Liver (tissue), 9 donors: ENCODE measurements around the gene PPFIBP1. TPM values are rescaled to one million over a fixed set of nuclear protein-coding genes. Genes with fewer than 3 reads are reported as not detected.
A peak's percentile ranks its signal among the peaks of the same experiment; 100 is the strongest.

ENCODE experiments used
- DNase-seq: peaks from one replicate; pipeline ENCODE4 v3.0.0-alpha.2; 2017; ENCODE audit warnings: low spot score
- H3K27ac ChIP-seq, 2 donors: one replicate each; pipeline ENCODE4 v1.7.0; 2013; ENCODE audit warnings: inconsistent platforms in 2 of 2, low read length in 2 of 2, control low read depth in 1 of 2, low read depth in 1 of 2, mild to moderate bottlenecking in 1 of 2
- H3K27me3 ChIP-seq, 4 donors: one replicate each; pipeline versions ENCODE4 v1.6.1 to v1.7.0; 2013; ENCODE audit warnings: low read length in 3 of 4, inconsistent platforms in 1 of 4, mild to moderate bottlenecking in 1 of 4, moderate library complexity in 1 of 4; ENCODE audit not compliant: control insufficient read depth in 4 of 4, insufficient read depth in 4 of 4
- H3K36me3 ChIP-seq, 4 donors: one replicate each; pipeline versions ENCODE4 v1.6.1 to v1.7.0; 2013; ENCODE audit warnings: low read length in 3 of 4, mild to moderate bottlenecking in 3 of 4, low read depth in 1 of 4, moderate library complexity in 1 of 4; ENCODE audit not compliant: control insufficient read depth in 4 of 4, insufficient read depth in 3 of 4
- H3K4me1 ChIP-seq, 4 donors: one replicate each; pipeline versions ENCODE4 v1.6.1 to v1.7.0; 2013; ENCODE audit warnings: low read length in 3 of 4, mild to moderate bottlenecking in 3 of 4, moderate library complexity in 1 of 4; ENCODE audit not compliant: control insufficient read depth in 4 of 4, insufficient read depth in 4 of 4
- H3K4me3 ChIP-seq, 3 donors: one replicate each; pipeline versions ENCODE4 v1.6.1 to v1.7.0; 2013; ENCODE audit warnings: low read length in 3 of 3, control low read depth in 1 of 3, low read depth in 1 of 3, mild to moderate bottlenecking in 1 of 3
- H3K9ac ChIP-seq, 2 donors: one replicate each; pipeline ENCODE4 v1.7.0; 2013; ENCODE audit warnings: low read length in 2 of 2, mild to moderate bottlenecking in 2 of 2, moderate library complexity in 2 of 2, control low read depth in 1 of 2, low read depth in 1 of 2
- H3K9me3 ChIP-seq, 4 donors: one replicate each; pipeline versions ENCODE4 v1.6.1 to v1.7.0; 2013; ENCODE audit warnings: low read length in 3 of 4; ENCODE audit not compliant: control insufficient read depth in 4 of 4
- EGR1 ChIP-seq, 2 donors: IDR thresholded peaks; 2 replicates each; pipeline ENCODE4 v1.6.1; 2016 to 2018; ENCODE audit warnings: antibody characterized with exemption in 2 of 2, low read depth in 2 of 2
- FOXA2 ChIP-seq: IDR thresholded peaks from 2 replicates; pipeline ENCODE4 v1.6.1; 2016; ENCODE audit warnings: antibody characterized with exemption
- HNF4A ChIP-seq, 2 donors: conservative IDR thresholded peaks; 2 replicates each; pipeline ENCODE4 v1.6.1; 2016; ENCODE audit warnings: antibody characterized with exemption in 2 of 2, mild to moderate bottlenecking in 2 of 2
- HNF4G ChIP-seq: IDR thresholded peaks from 2 replicates; pipeline ENCODE4 v1.6.1; 2016; ENCODE audit warnings: antibody characterized with exemption
- JUND ChIP-seq, 2 donors: IDR thresholded peaks; 2 replicates each; pipeline ENCODE4 v1.6.1; 2016; ENCODE audit warnings: antibody characterized with exemption in 2 of 2
- RAD21 ChIP-seq, 2 donors: IDR thresholded peaks; 2 replicates each; pipeline ENCODE4 v1.6.1; 2016; ENCODE audit warnings: antibody characterized with exemption in 2 of 2, mild to moderate bottlenecking in 2 of 2
- REST ChIP-seq: IDR thresholded peaks from 2 replicates; pipeline ENCODE4 v1.6.1; 2016; ENCODE audit warnings: antibody characterized with exemption, mild to moderate bottlenecking
- RXRA ChIP-seq, 2 donors: IDR thresholded peaks; 2 replicates each; pipeline ENCODE4 v1.6.1; 2017 to 2018; ENCODE audit warnings: antibody characterized with exemption in 2 of 2, mild to moderate bottlenecking in 1 of 2
- TAF1 ChIP-seq: conservative IDR thresholded peaks from 2 replicates; pipeline ENCODE4 v1.6.1; 2016; ENCODE audit warnings: antibody characterized with exemption, mild to moderate bottlenecking
- YY1 ChIP-seq: IDR thresholded peaks from 2 replicates; pipeline ENCODE4 v1.6.1; 2016; ENCODE audit warnings: antibody characterized with exemption, mild to moderate bottlenecking
- WGBS: extraction: QIAGEN DNeasy Blood & Tissue Kit; methylation state at CpG from one replicate; pipeline ENCODE4 v1.1.7; 2013; 5-methylcytosine and 5-hydroxymethylcytosine counted together
- polyA plus RNA-seq, 2 donors: library from polyadenylated mRNA; stranded (reverse) in 1 of 2; unstranded in 1 of 2; fragments of 200-250 nt in 1 of 2; fragments of >200 nt in 1 of 2; fragmentation: Nextera tagmentation in 1 of 2; extraction: Ambion mirVana in 1 of 2; gene quantifications; one replicate each; pipeline versions ENCODE4 v1.2.1 to v1.2.3, GENCODE V29; 2013 to 2015
- total RNA-seq, 2 donors: library from RNA; depleted of rRNA; stranded (reverse); fragments of >200 nt; gene quantifications; one replicate each; pipeline ENCODE4 v1.2.3, GENCODE V29; 2014
- TF ChIP-seq, protein P1 (sequence below): fragments of 150-350 bp; IDR thresholded peaks from 2 replicates; pipeline ENCODE4 v1.5.1; 2017; ENCODE audit warnings: improper control_type of control experiment, low read depth, low read length; ENCODE audit not compliant: missing input control
- TF ChIP-seq, protein P2 (sequence below): IDR thresholded peaks from 2 replicates; pipeline ENCODE4 v1.6.1; 2016; ENCODE audit warnings: antibody characterized with exemption
- donor health status: healthy.
- donor health status: healthy.
- donor health status: healthy.
- donor health status: healthy.
- donor health status: healthy.

The PPFIBP1 gene
- total and polyA plus RNA-seq, 4 donors: 10.5 to 65.8 (median 17.4) TPM

GRCh38 chr12:27707216-27707615, 183.2 kb downstream of the PPFIBP1 start:
- no peak for DNase-seq
- no peaks in the 10 kb centered on the region for H3K27me3 ChIP-seq
- TF ChIP-seq, protein P1, sequence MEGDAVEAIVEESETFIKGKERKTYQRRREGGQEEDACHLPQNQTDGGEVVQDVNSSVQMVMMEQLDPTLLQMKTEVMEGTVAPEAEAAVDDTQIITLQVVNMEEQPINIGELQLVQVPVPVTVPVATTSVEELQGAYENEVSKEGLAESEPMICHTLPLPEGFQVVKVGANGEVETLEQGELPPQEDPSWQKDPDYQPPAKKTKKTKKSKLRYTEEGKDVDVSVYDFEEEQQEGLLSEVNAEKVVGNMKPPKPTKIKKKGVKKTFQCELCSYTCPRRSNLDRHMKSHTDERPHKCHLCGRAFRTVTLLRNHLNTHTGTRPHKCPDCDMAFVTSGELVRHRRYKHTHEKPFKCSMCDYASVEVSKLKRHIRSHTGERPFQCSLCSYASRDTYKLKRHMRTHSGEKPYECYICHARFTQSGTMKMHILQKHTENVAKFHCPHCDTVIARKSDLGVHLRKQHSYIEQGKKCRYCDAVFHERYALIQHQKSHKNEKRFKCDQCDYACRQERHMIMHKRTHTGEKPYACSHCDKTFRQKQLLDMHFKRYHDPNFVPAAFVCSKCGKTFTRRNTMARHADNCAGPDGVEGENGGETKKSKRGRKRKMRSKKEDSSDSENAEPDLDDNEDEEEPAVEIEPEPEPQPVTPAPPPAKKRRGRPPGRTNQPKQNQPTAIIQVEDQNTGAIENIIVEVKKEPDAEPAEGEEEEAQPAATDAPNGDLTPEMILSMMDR: no peak
- TF ChIP-seq TAF1: no peak
- no peak for TF ChIP-seq REST
- TF ChIP-seq JUND (IDR thresholded peaks at IDR 0.05): no peak
- no peaks in the 10 kb centered on the region for H3K36me3 ChIP-seq
- no peak overlapping the region for H3K9ac ChIP-seq
- peaks cover 2 to 13% (median 9%) of the 10 kb centered on the region in 4 donors for H3K4me1 ChIP-seq
- no peak overlapping the region for H3K27ac ChIP-seq
- no peak overlapping the region for H3K4me3 ChIP-seq
- no peaks in the 10 kb centered on the region for H3K9me3 ChIP-seq
- WGBS: 68% methylated on average over 2 of the region's 2 CpGs

- no peak for DNase-seq
- peak overlapping the region in 1 of 3 donors; percentile 78 for H3K4me3 ChIP-seq
- H3K9ac ChIP-seq: peak overlapping the region in 1 of 2 donors; percentile 81
- TF ChIP-seq FOXA2 (no peak), YY1 (no peak), HNF4G (no peak), EGR1 (IDR thresholded peaks at IDR 0.05; ENCODE audit: low read depth in 2 of 2) (no peak)
- 77% methylated on average over 12 of the region's 12 CpGs for WGBS
- H3K27ac ChIP-seq: no peak overlapping the region
- no peaks in the 10 kb centered on the region for H3K27me3 ChIP-seq
- no peaks in the 10 kb centered on the region for H3K9me3 ChIP-seq
- H3K36me3 ChIP-seq: peaks cover 0 to 2% (median 0%) of the 10 kb centered on the region in 4 donors
- peaks cover 2 to 16% (median 9%) of the 10 kb centered on the region in 4 donors for H3K4me1 ChIP-seq
These were observed 185.4 kb downstream of the PPFIBP1 start for GRCh38 chr12:27709212-27709931.

- 8% methylated on average over 24 of the region's 24 CpGs for WGBS
- no peaks in the 10 kb centered on the region for H3K9me3 ChIP-seq
- peaks cover 2 to 16% (median 9%) of the 10 kb centered on the region in 4 donors for H3K4me1 ChIP-seq
- peak overlapping the region; percentile 81 to 98 for H3K9ac ChIP-seq
- H3K4me3 ChIP-seq: peak overlapping the region; percentile 78 to 100 (median 90)
- H3K27ac ChIP-seq: peak overlapping the region; percentile 85 to 93
- peaks cover 0 to 2% (median 0%) of the 10 kb centered on the region in 4 donors for H3K36me3 ChIP-seq
- DNase-seq: no peak
- no peaks in the 10 kb centered on the region for H3K27me3 ChIP-seq
- no peak for TF ChIP-seq JUND (IDR thresholded peaks at IDR 0.05)
- TF ChIP-seq FOXA2: no peak
- no peak for TF ChIP-seq HNF4A (conservative IDR thresholded peaks at IDR 0.05)
- no peak for TF ChIP-seq RAD21 (IDR thresholded peaks at IDR 0.05)
- no peak for TF ChIP-seq EGR1 (IDR thresholded peaks at IDR 0.05; ENCODE audit: low read depth in 2 of 2)
- TF ChIP-seq RXRA (IDR thresholded peaks at IDR 0.05): no peak
- TF ChIP-seq YY1: no peak
- TF ChIP-seq, protein P2, sequence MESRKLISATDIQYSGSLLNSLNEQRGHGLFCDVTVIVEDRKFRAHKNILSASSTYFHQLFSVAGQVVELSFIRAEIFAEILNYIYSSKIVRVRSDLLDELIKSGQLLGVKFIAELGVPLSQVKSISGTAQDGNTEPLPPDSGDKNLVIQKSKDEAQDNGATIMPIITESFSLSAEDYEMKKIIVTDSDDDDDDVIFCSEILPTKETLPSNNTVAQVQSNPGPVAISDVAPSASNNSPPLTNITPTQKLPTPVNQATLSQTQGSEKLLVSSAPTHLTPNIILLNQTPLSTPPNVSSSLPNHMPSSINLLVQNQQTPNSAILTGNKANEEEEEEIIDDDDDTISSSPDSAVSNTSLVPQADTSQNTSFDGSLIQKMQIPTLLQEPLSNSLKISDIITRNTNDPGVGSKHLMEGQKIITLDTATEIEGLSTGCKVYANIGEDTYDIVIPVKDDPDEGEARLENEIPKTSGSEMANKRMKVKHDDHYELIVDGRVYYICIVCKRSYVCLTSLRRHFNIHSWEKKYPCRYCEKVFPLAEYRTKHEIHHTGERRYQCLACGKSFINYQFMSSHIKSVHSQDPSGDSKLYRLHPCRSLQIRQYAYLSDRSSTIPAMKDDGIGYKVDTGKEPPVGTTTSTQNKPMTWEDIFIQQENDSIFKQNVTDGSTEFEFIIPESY: no peak
- no peak for TF ChIP-seq REST
These were observed 186.1 kb downstream of the PPFIBP1 start for GRCh38 chr12:27709932-27710591.
